IgD-negative memory B cell (primary cell): ENCODE data around the gene DIP2B. TPM values are rescaled to one million over a fixed set of nuclear protein-coding genes. Genes with fewer than 3 reads are reported as not detected.
"Not testable (repeated sequence)": the region's sequence is repeated elsewhere in the genome, so short reads cannot be mapped to it uniquely, and the experiment has no call there.

Experiments used
- H3K27ac Mint-ChIP-seq, 3 donors: one replicate each; pipeline ENCODE4 v1.8.0; 2020 to 2022; ENCODE audit warnings: mild to moderate bottlenecking in 3 of 3, mixed read lengths in 3 of 3, moderate library complexity in 1 of 3
- H3K27me3 Mint-ChIP-seq: one replicate; pipeline ENCODE4 v1.8.0; 2021; ENCODE audit warnings: mixed read lengths
- H3K36me3 Mint-ChIP-seq: one replicate; pipeline ENCODE4 v1.8.0; 2020; ENCODE audit warnings: mild to moderate bottlenecking, mixed read lengths
- H3K4me1 Mint-ChIP-seq, 3 donors: one replicate each; pipeline ENCODE4 v1.8.0; 2020 to 2022; ENCODE audit warnings: mixed read lengths in 3 of 3, mild to moderate bottlenecking in 1 of 3
- H3K4me3 Mint-ChIP-seq, 4 donors: one replicate each; pipeline ENCODE4 v1.8.0; 2020 to 2022; ENCODE audit warnings: mild to moderate bottlenecking in 4 of 4, mixed read lengths in 4 of 4, moderate library complexity in 3 of 4
- H3K9me3 Mint-ChIP-seq, 3 donors: one replicate each; pipeline ENCODE4 v1.8.0; 2020 to 2021; ENCODE audit warnings: mixed read lengths in 3 of 3, mild to moderate bottlenecking in 1 of 3
- polyA plus RNA-seq: library from polyadenylated mRNA; unstranded; fragments of 300-500 nt; fragmentation: Illumina TruSeq; gene quantifications from one replicate; pipeline ENCODE4 v1.2.3, GENCODE V29; 2021

Gene DIP2B
- polyA plus RNA-seq, 1 donor from 2014 or later, result 16.4 TPM

GRCh38 chr12:50529345-50529744 is 24.6 kb downstream of the DIP2B start:
- peak overlapping the region; percentile 5 to 42 (median 10) for H3K27ac Mint-ChIP-seq
- no peaks in the 10 kb centered on the region for H3K9me3 Mint-ChIP-seq
- H3K27me3 Mint-ChIP-seq, result no peaks in the 10 kb centered on the region
- H3K4me1 Mint-ChIP-seq, result peaks cover 25 to 36% (median 26%) of the 10 kb centered on the region in 3 donors
- peak overlapping the region in 1 of 4 donors; percentile 0 for H3K4me3 Mint-ChIP-seq
- H3K36me3 Mint-ChIP-seq, result peaks cover 6% of the 10 kb centered on the region

GRCh38 chr12:50530532-50530931 is 25.7 kb downstream of the DIP2B start:
- H3K36me3 Mint-ChIP-seq, result peaks cover 6% of the 10 kb centered on the region
- no peak overlapping the region for H3K27ac Mint-ChIP-seq
- peaks cover 25 to 35% (median 27%) of the 10 kb centered on the region in 3 donors for H3K4me1 Mint-ChIP-seq
- H3K4me3 Mint-ChIP-seq, result no peak overlapping the region
- no peaks in the 10 kb centered on the region for H3K27me3 Mint-ChIP-seq
- H3K9me3 Mint-ChIP-seq, result no peaks in the 10 kb centered on the region

GRCh38 chr12:50533203-50533584 is 28.4 kb downstream of the DIP2B start:
- no peaks in the 10 kb centered on the region for H3K9me3 Mint-ChIP-seq
- no peak overlapping the region for H3K27ac Mint-ChIP-seq
- H3K36me3 Mint-ChIP-seq, result peaks cover 4% of the 10 kb centered on the region
- H3K27me3 Mint-ChIP-seq, result no peaks in the 10 kb centered on the region
- no peak overlapping the region for H3K4me3 Mint-ChIP-seq
- peaks cover 27 to 31% (median 30%) of the 10 kb centered on the region in 3 donors for H3K4me1 Mint-ChIP-seq

GRCh38 chr12:50533971-50534370 is 29.2 kb downstream of the DIP2B start:
- Mint-ChIP-seq H3K27ac (peak overlapping the region in 1 of 3 donors; percentile 27), H3K4me3 (no peak overlapping the region), H3K36me3 (peaks cover 4% of the 10 kb centered on the region), H3K27me3 (no peaks in the 10 kb centered on the region), H3K9me3 (no peaks in the 10 kb centered on the region), H3K4me1 (peaks cover 24 to 28% (median 24%) of the 10 kb centered on the region in 3 donors)

GRCh38 chr12:50536831-50537537 is 32.2 kb downstream of the DIP2B start:
- H3K4me1 Mint-ChIP-seq, result peaks cover 19 to 30% (median 19%) of the 10 kb centered on the region in 3 donors
- no peaks in the 10 kb centered on the region for H3K27me3 Mint-ChIP-seq
- no peaks in the 10 kb centered on the region for H3K9me3 Mint-ChIP-seq
- H3K4me3 Mint-ChIP-seq, result peak overlapping the region in 1 of 4 donors; percentile 34
- H3K36me3 Mint-ChIP-seq, result peaks cover 4% of the 10 kb centered on the region
- peak overlapping the region in 1 of 3 donors; percentile 16 for H3K27ac Mint-ChIP-seq

GRCh38 chr12:50537538-50537919 is 32.7 kb downstream of the DIP2B start:
- Mint-ChIP-seq H3K36me3 (peaks cover 4% of the 10 kb centered on the region), H3K4me1 (peaks cover 19 to 33% (median 20%) of the 10 kb centered on the region in 3 donors), H3K4me3 (peak overlapping the region in 1 of 4 donors; percentile 70), H3K27me3 (no peaks in the 10 kb centered on the region), H3K9me3 (no peaks in the 10 kb centered on the region), H3K27ac (peak overlapping the region; percentile 16 to 91 (median 59))

GRCh38 chr12:50538182-50538581 is 33.4 kb downstream of the DIP2B start:
- Mint-ChIP-seq H3K27ac (peak overlapping the region in 1 of 3 donors; percentile 91), H3K9me3 (no peaks in the 10 kb centered on the region), H3K36me3 (peaks cover 4% of the 10 kb centered on the region), H3K4me3 (peak overlapping the region in 2 of 4 donors; percentile 20 to 70), H3K4me1 (peaks cover 19 to 33% (median 21%) of the 10 kb centered on the region in 3 donors), H3K27me3 (no peaks in the 10 kb centered on the region)

- Mint-ChIP-seq H3K9me3 (no peaks in the 10 kb centered on the region), H3K4me1 (peaks cover 19 to 31% (median 24%) of the 10 kb centered on the region in 3 donors), H3K27me3 (no peaks in the 10 kb centered on the region), H3K27ac (no peak overlapping the region), H3K4me3 (peak overlapping the region in 1 of 4 donors; percentile 49), H3K36me3 (peaks cover 4% of the 10 kb centered on the region)
Observed at GRCh38 chr12:50541139-50541538, 36.4 kb downstream of the DIP2B start.

- peaks cover 24 to 35% (median 26%) of the 10 kb centered on the region in 3 donors for H3K4me1 Mint-ChIP-seq
- H3K27ac Mint-ChIP-seq, result peak overlapping the region in 1 of 3 donors; percentile 80
- H3K4me3 Mint-ChIP-seq, result no peak overlapping the region
- H3K9me3 Mint-ChIP-seq, result no peaks in the 10 kb centered on the region
- peaks cover under 1% of the 10 kb centered on the region for H3K36me3 Mint-ChIP-seq
- no peaks in the 10 kb centered on the region for H3K27me3 Mint-ChIP-seq
Observed at GRCh38 chr12:50542448-50542847, 37.7 kb downstream of the DIP2B start.

GRCh38 chr12:50543188-50543587 is 38.4 kb downstream of the DIP2B start:
- Mint-ChIP-seq H3K4me1 (peaks cover 19 to 31% (median 20%) of the 10 kb centered on the region in 3 donors), H3K27ac (peak overlapping the region in 2 of 3 donors; percentile 53 to 80)
- not testable (repeated sequence) for H3K4me3 Mint-ChIP-seq, H3K36me3 Mint-ChIP-seq, H3K9me3 Mint-ChIP-seq, H3K27me3 Mint-ChIP-seq

- Mint-ChIP-seq H3K4me1 (peaks cover 13 to 25% (median 22%) of the 10 kb centered on the region in 3 donors), H3K27me3 (no peaks in the 10 kb centered on the region), H3K9me3 (no peaks in the 10 kb centered on the region), H3K27ac (no peak overlapping the region), H3K4me3 (no peak overlapping the region), H3K36me3 (no peaks in the 10 kb centered on the region)
Observed at GRCh38 chr12:50545213-50545612, 40.4 kb downstream of the DIP2B start.

GRCh38 chr12:50545786-50546185 is 41.0 kb downstream of the DIP2B start:
- Mint-ChIP-seq H3K27me3 (no peaks in the 10 kb centered on the region), H3K4me1 (peaks cover 13 to 25% (median 24%) of the 10 kb centered on the region in 3 donors), H3K36me3 (peaks cover under 1% of the 10 kb centered on the region), H3K9me3 (no peaks in the 10 kb centered on the region), H3K27ac (no peak overlapping the region), H3K4me3 (peak overlapping the region in 1 of 4 donors; percentile 20)

- peaks cover 1% of the 10 kb centered on the region for H3K36me3 Mint-ChIP-seq
- H3K27ac Mint-ChIP-seq, result peak overlapping the region in 2 of 3 donors; percentile 2 to 28
- H3K4me1 Mint-ChIP-seq, result peaks cover 16 to 28% (median 26%) of the 10 kb centered on the region in 3 donors
- no peaks in the 10 kb centered on the region for H3K27me3 Mint-ChIP-seq
- H3K9me3 Mint-ChIP-seq, result no peaks in the 10 kb centered on the region
- H3K4me3 Mint-ChIP-seq, result no peak overlapping the region
Observed at GRCh38 chr12:50546441-50547318, 41.9 kb downstream of the DIP2B start.

- peaks cover 5% of the 10 kb centered on the region for H3K36me3 Mint-ChIP-seq
- peaks cover 18 to 29% (median 25%) of the 10 kb centered on the region in 3 donors for H3K4me1 Mint-ChIP-seq
- no peaks in the 10 kb centered on the region for H3K9me3 Mint-ChIP-seq
- no peaks in the 10 kb centered on the region for H3K27me3 Mint-ChIP-seq
- H3K27ac Mint-ChIP-seq, result peak overlapping the region in 1 of 3 donors; percentile 53
- H3K4me3 Mint-ChIP-seq, result peak overlapping the region in 1 of 4 donors; percentile 52
Observed at GRCh38 chr12:50547742-50548141, 43.0 kb downstream of the DIP2B start.

GRCh38 chr12:50549885-50550284 is 45.1 kb downstream of the DIP2B start:
- Mint-ChIP-seq H3K4me3 (peak overlapping the region in 1 of 4 donors; percentile 52), H3K4me1 (peaks cover 32 to 39% (median 38%) of the 10 kb centered on the region in 3 donors), H3K36me3 (peaks cover 7% of the 10 kb centered on the region), H3K9me3 (no peaks in the 10 kb centered on the region), H3K27ac (peak overlapping the region in 1 of 3 donors; percentile 19), H3K27me3 (no peaks in the 10 kb centered on the region)
